GM12891 (cell line): ENCODE results near the gene HIGD1B.

ENCODE experiments used
- PAX5 ChIP-seq: IDR thresholded peaks from 2 replicates; pipeline ENCODE4 v1.6.1; 2011; ENCODE audit warnings: low read length, moderate library complexity, mild to moderate bottlenecking; ENCODE audit not compliant: insufficient read depth, severe bottlenecking
- POLR2A ChIP-seq: IDR thresholded peaks from 2 replicates; pipeline ENCODE4 v1.6.1; 2011; ENCODE audit warnings: low read depth, low read length, control low read depth
- POLR2AphosphoS5 ChIP-seq: IDR thresholded peaks from 2 replicates; pipeline ENCODE4 v1.6.1; 2011; ENCODE audit warnings: low read depth, low read length, control low read depth
- POU2F2 ChIP-seq: IDR thresholded peaks from 2 replicates; pipeline ENCODE4 v1.6.1; 2011; ENCODE audit warnings: low read depth, mild to moderate bottlenecking, control low read depth, low read length, moderate library complexity
- SPI1 ChIP-seq: IDR thresholded peaks from 2 replicates; pipeline ENCODE4 v1.6.1; 2011; ENCODE audit warnings: low read depth, low read length, control low read depth
- TAF1 ChIP-seq: IDR thresholded peaks from 2 replicates; pipeline ENCODE4 v1.6.1; 2011; ENCODE audit warnings: low read depth, low read length, control low read depth

GRCh38 chr17:44820631-44821212 lies 27.0 kb upstream of the HIGD1B start:
- no peak for TF ChIP-seq SPI1
- no peak for TF ChIP-seq POLR2A
- TF ChIP-seq TAF1 = no peak
- TF ChIP-seq POLR2AphosphoS5 = no peak
- TF ChIP-seq PAX5 = no peak
- no peak for TF ChIP-seq POU2F2
